Prostate gland (tissue), 2 donors: ENCODE measurements around the gene NEDD4. TPM values are rescaled to one million over a fixed set of nuclear protein-coding genes. Genes with fewer than 3 reads are reported as not detected.
"Not testable (repeated sequence)": the region's sequence is repeated elsewhere in the genome, so short reads cannot be mapped to it uniquely, and the experiment has no call there.

Source experiments
- DNase-seq: peaks from one replicate; pipeline ENCODE4 v3.0.0-alpha.2; 2019; ENCODE audit warnings: low spot score
- H3K27ac ChIP-seq, 2 donors: fragments of 200-600 bp; sonication (generic); 2 replicates each; pipeline ENCODE4 v1.5.1; 2017 to 2019
- H3K27me3 ChIP-seq: fragments of 200-600 bp; sonication (generic); replicated peaks from 2 replicates; pipeline ENCODE4 v1.5.1; 2019; ENCODE audit not compliant: insufficient read depth
- H3K36me3 ChIP-seq, 2 donors: fragments of 200-600 bp; sonication (generic); 1 replicate in 1 of 2; 2 replicates in 1 of 2; pipeline versions ENCODE4 v1.5.1 to v1.8.1; 2017 to 2019
- H3K4me1 ChIP-seq: fragments of 200-600 bp; sonication (generic); replicated peaks from 2 replicates; pipeline ENCODE4 v1.5.1; 2019
- H3K4me3 ChIP-seq, 2 donors: fragments of 200-600 bp; sonication (generic); 2 replicates each; pipeline ENCODE4 v1.5.1; 2017 to 2019
- H3K9me3 ChIP-seq: fragments of 200-600 bp; sonication (generic); 2 replicates; pipeline ENCODE4 v1.5.1; 2017
- CTCF ChIP-seq, 4 experiments: fragments of 200-600 bp in 2 of 4; fragments of 450-650 bp in 2 of 4; sonication (generic) in 2 of 4; IDR thresholded peaks; 1 replicate in 3 of 4; 2 replicates in 1 of 4; pipeline ENCODE4 v1.5.1; 2016 to 2019; ENCODE audit warnings: antibody characterized with exemption in 4 of 4, mild to moderate bottlenecking in 2 of 4, moderate library complexity in 2 of 4
- POLR2A ChIP-seq: fragments of 450-650 bp; IDR thresholded peaks from one replicate; pipeline ENCODE4 v1.6.1; 2016; ENCODE audit warnings: antibody characterized with exemption, mild to moderate bottlenecking
- POLR2AphosphoS5 ChIP-seq: sonication (generic); formaldehyde crosslinking; IDR thresholded peaks from one replicate; pipeline ENCODE4 v1.6.1; 2017; ENCODE audit warnings: antibody characterized with exemption
- WGBS: methylation state at CpG from one replicate; pipeline ENCODE4 v1.1.5; 2018; 5-methylcytosine and 5-hydroxymethylcytosine counted together
- intact Hi-C: fragments of 100-400 bp; cut with DNase I; formaldehyde crosslinking; loops from one replicate; pipeline ENCODE4 v1.14.2; 2022
- total RNA-seq, 2 donors: library from RNA; depleted of rRNA; stranded (reverse); fragments of >200 nt; gene quantifications; one replicate each; pipeline ENCODE4 v1.1.0, GENCODE V29; 2016

Gene NEDD4
- total RNA-seq, 2 donors from 2014 or later = 9.5 to 14.8 TPM

- no peaks in the 10 kb centered on the region for H3K36me3 ChIP-seq
- WGBS = 59% methylated on average over 3 of the region's 3 CpGs
- intact Hi-C loops = no loop called here
- H3K9me3 ChIP-seq = no peaks in the 10 kb centered on the region
- no peak overlapping the region for H3K27ac ChIP-seq
- no peaks in the 10 kb centered on the region for H3K27me3 ChIP-seq
- no peaks in the 10 kb centered on the region for H3K4me1 ChIP-seq
- H3K4me3 ChIP-seq = no peak overlapping the region
- TF ChIP-seq CTCF (IDR thresholded peaks at IDR 0.05) (no peak), POLR2A (no peak), POLR2AphosphoS5 (no peak)
- no peak for DNase-seq
These were observed 207.1 kb downstream of the NEDD4 start for GRCh38 chr15:55786341-55786740.

- H3K9me3 ChIP-seq, H3K4me3 ChIP-seq, DNase-seq, H3K27me3 ChIP-seq, intact Hi-C loops, H3K4me1 ChIP-seq, H3K27ac ChIP-seq, H3K36me3 ChIP-seq: not testable (repeated sequence)
- 96% methylated on average over 9 of the region's 9 CpGs for WGBS
These were observed 207.8 kb downstream of the NEDD4 start for GRCh38 chr15:55785593-55785992.

DNA sequence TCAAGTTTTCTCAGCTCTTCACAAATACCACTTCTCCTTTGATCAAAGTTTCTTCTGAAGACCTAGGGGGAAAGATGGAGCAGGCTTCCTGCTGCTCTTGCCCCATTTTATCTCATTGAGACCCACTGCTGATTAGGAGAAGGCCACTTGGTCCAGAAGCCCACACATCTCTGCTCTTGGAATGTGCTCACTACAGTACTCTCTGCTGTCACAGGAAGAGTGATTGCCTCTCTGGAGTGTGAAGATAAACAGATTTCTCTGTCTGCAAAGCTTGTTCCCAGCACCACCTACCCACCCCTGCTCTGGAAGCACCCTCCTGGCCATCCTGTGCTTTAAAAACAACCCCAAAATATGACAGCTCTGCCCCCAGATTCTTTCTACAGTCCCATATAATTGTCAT lies 209.1 kb downstream of the NEDD4 start:
- no peaks in the 10 kb centered on the region for H3K4me1 ChIP-seq
- TF ChIP-seq POLR2AphosphoS5 (no peak), POLR2A (no peak), CTCF (IDR thresholded peaks at IDR 0.05) (no peak)
- no peaks in the 10 kb centered on the region for H3K36me3 ChIP-seq
- intact Hi-C loops = no loop called here
- H3K27ac ChIP-seq = no peak overlapping the region
- no peak overlapping the region for H3K4me3 ChIP-seq
- no peak for DNase-seq
- H3K27me3 ChIP-seq = no peaks in the 10 kb centered on the region
- H3K9me3 ChIP-seq = no peaks in the 10 kb centered on the region

DNA sequence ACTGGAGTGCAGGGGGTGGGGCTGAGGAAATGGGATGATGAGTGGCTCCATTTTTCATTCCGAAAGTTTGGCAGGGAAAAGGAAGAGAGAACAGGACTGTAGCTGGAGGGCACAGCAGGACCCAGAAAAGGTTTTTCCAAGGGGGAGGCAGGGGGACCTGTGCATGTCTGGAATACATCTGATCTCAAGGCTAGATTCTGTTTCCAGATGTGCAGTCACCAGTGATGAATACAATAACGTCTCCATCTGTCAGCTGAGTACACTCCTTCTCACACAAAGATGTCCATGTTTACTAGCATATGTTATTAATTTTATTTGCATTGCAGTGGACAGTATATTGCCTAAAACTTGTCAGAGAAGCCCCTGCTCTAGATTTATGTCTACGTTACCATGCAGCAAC lies 210.5 kb downstream of the NEDD4 start:
- WGBS = 56% methylated on average over 3 of the region's 3 CpGs
- DNase-seq = no peak
- TF ChIP-seq CTCF (IDR thresholded peaks at IDR 0.05) (no peak), POLR2A (no peak), POLR2AphosphoS5 (no peak)

DNA sequence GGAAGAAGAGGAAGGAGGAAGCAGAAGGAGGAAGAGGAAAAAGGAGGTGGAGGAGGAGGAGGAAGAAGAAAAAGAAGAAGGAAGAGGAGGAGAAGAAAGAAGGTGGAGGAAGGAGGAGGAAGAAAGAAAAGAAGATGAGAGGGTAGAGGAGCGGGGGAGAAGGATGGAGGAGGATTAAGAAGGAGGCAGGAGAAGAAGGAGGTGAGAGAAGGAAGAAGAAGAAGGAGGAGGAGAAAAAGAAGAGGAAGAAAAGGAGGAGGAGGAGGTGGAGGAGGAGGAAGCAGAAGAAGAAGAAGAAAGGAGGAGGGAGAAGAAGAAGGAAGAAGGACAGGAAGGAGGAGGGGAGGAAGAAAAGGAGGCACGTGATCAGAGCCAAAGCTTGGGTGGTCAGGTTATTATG lies 213.1 kb downstream of the NEDD4 start:
- 36% methylated on average over 1 of the region's 2 CpGs for WGBS
- no peaks in the 10 kb centered on the region for H3K9me3 ChIP-seq
- H3K4me3 ChIP-seq = no peak overlapping the region
- TF ChIP-seq CTCF (IDR thresholded peaks at IDR 0.05) = no peak
- no peak for TF ChIP-seq POLR2A
- TF ChIP-seq POLR2AphosphoS5 = no peak
- H3K27me3 ChIP-seq = no peaks in the 10 kb centered on the region
- no peak for DNase-seq
- no peaks in the 10 kb centered on the region for H3K36me3 ChIP-seq
- no peak overlapping the region for H3K27ac ChIP-seq
- intact Hi-C loops = no loop called here
- H3K4me1 ChIP-seq = no peaks in the 10 kb centered on the region

More for the DNA sequence above, 210.5 kb downstream of the NEDD4 start:
- intact Hi-C loops = no loop called here
- no peaks in the 10 kb centered on the region for H3K27me3 ChIP-seq
- no peaks in the 10 kb centered on the region for H3K36me3 ChIP-seq
- H3K4me3 ChIP-seq = no peak overlapping the region
- no peaks in the 10 kb centered on the region for H3K4me1 ChIP-seq
- no peaks in the 10 kb centered on the region for H3K9me3 ChIP-seq
- H3K27ac ChIP-seq = no peak overlapping the region
